ENCODE results near the gene GABARAPL2.
"Not testable (repeated sequence)": the region's sequence is repeated elsewhere in the genome, so short reads cannot be mapped to it uniquely, and the experiment has no call there.

GABARAPL2 gene

GRCh38 chr16:75579281-75579834 lies 13.2 kb downstream of the GABARAPL2 start:
- Histone ChIP-seq H3K9me3 (no peaks in the 10 kb centered on the region), H3K27me3 (no peaks in the 10 kb centered on the region), H3K4me3 (ENCODE audit: low read depth, low read length) (no peak overlapping the region), H3K36me3 (peaks cover 29% of the 10 kb centered on the region), H3K4me1 (no peaks in the 10 kb centered on the region)
- no peak for DNase-seq
- TF ChIP-seq CTCF (IDR thresholded peaks at IDR 0.05; ENCODE audit: low read depth, low read length) = no peak

GRCh38 chr16:75584108-75584507 lies 17.9 kb downstream of the GABARAPL2 start:
- DNase-seq = no peak
- no peaks in the 10 kb centered on the region for H3K4me1 ChIP-seq

GRCh38 chr16:75588716-75589115 lies 22.5 kb downstream of the GABARAPL2 start:
- no peaks in the 10 kb centered on the region for H3K9me3 ChIP-seq
- no peak for DNase-seq
- H3K4me3 ChIP-seq (ENCODE audit: low read depth, low read length) = no peak overlapping the region
- H3K4me1 ChIP-seq = peaks cover 7% of the 10 kb centered on the region
- no peaks in the 10 kb centered on the region for H3K27me3 ChIP-seq
- no peak for TF ChIP-seq CTCF (IDR thresholded peaks at IDR 0.05; ENCODE audit: low read depth, low read length)
- no peaks in the 10 kb centered on the region for H3K36me3 ChIP-seq

More at GRCh38 chr16:75584108-75584507, 17.9 kb downstream of the GABARAPL2 start:
- Histone ChIP-seq H3K4me3 (ENCODE audit: low read depth, low read length) (no peak overlapping the region), H3K27me3 (no peaks in the 10 kb centered on the region), H3K9me3 (no peaks in the 10 kb centered on the region), H3K36me3 (no peaks in the 10 kb centered on the region; the same call in 1 of the 2 replicates)
- no peak for TF ChIP-seq CTCF (IDR thresholded peaks at IDR 0.05; ENCODE audit: low read depth, low read length)

GRCh38 chr16:75589306-75589705 lies 23.1 kb downstream of the GABARAPL2 start:
- no peak for TF ChIP-seq CTCF (IDR thresholded peaks at IDR 0.05; ENCODE audit: low read depth, low read length)
- Histone ChIP-seq H3K27me3 (no peaks in the 10 kb centered on the region), H3K36me3 (no peaks in the 10 kb centered on the region), H3K9me3 (no peaks in the 10 kb centered on the region), H3K4me3 (ENCODE audit: low read depth, low read length) (no peak overlapping the region), H3K4me1 (peaks cover 9% of the 10 kb centered on the region)
- DNase-seq = no peak

- no peaks in the 10 kb centered on the region for H3K9me3 ChIP-seq
- no peak overlapping the region for H3K4me3 ChIP-seq (ENCODE audit: low read depth, low read length)
- peaks cover 17% of the 10 kb centered on the region for H3K4me1 ChIP-seq
- TF ChIP-seq CTCF (IDR thresholded peaks at IDR 0.05; ENCODE audit: low read depth, low read length) = no peak
- no peaks in the 10 kb centered on the region for H3K27me3 ChIP-seq
- H3K36me3 ChIP-seq = no peaks in the 10 kb centered on the region
- peak; percentile 42 for DNase-seq
These were observed 25.0 kb downstream of the GABARAPL2 start for GRCh38 chr16:75590920-75591843.

- H3K27me3 ChIP-seq; H3K4me3 ChIP-seq (ENCODE audit: low read depth, low read length); DNase-seq; H3K9me3 ChIP-seq; H3K36me3 ChIP-seq: not testable (repeated sequence)
- peaks cover 17% of the 10 kb centered on the region for H3K4me1 ChIP-seq
These were observed 25.7 kb downstream of the GABARAPL2 start for GRCh38 chr16:75591927-75592326.

Data from BE2C (cell line).